ENCODE measurements around the gene ADD3.
"Not testable (repeated sequence)": the region's sequence is repeated elsewhere in the genome, so short reads cannot be mapped to it uniquely, and the experiment has no call there.

ADD3 gene

GRCh38 chr10:110103921-110104461 lies 96.2 kb downstream of the ADD3 start:
- no peak for DNase-seq (ENCODE audit: low read depth)

- DNase-seq (ENCODE audit: low read depth), result no peak
Measured at GRCh38 chr10:110105873-110106272, 98.1 kb downstream of the ADD3 start.

GRCh38 chr10:110107430-110107829 lies 99.6 kb downstream of the ADD3 start:
- no peak for DNase-seq (ENCODE audit: low read depth)

- DNase-seq (ENCODE audit: low read depth), result no peak
Measured at GRCh38 chr10:110107887-110108286, 100.1 kb downstream of the ADD3 start.

- DNase-seq (ENCODE audit: low read depth), result no peak
Measured at GRCh38 chr10:110109511-110109910, 101.7 kb downstream of the ADD3 start.

GRCh38 chr10:110110338-110110737 lies 102.6 kb downstream of the ADD3 start:
- DNase-seq (ENCODE audit: low read depth), result no peak

GRCh38 chr10:110113670-110114337 lies 106.0 kb downstream of the ADD3 start:
- DNase-seq (ENCODE audit: low read depth), result no peak

- DNase-seq (ENCODE audit: low read depth), result not testable (repeated sequence)
Measured at GRCh38 chr10:110114668-110115067, 106.9 kb downstream of the ADD3 start.

- DNase-seq (ENCODE audit: low read depth), result no peak
Measured at GRCh38 chr10:110115784-110116520, 108.2 kb downstream of the ADD3 start.

- DNase-seq (ENCODE audit: low read depth), result no peak
Measured at GRCh38 chr10:110118891-110119621, 111.3 kb downstream of the ADD3 start.

- DNase-seq (ENCODE audit: low read depth), result no peak
Measured at GRCh38 chr10:110123594-110123993, 115.8 kb downstream of the ADD3 start.

- DNase-seq (ENCODE audit: low read depth), result no peak
Measured at GRCh38 chr10:110129490-110129889, 121.7 kb downstream of the ADD3 start.

- DNase-seq (ENCODE audit: low read depth), result no peak
Measured at GRCh38 chr10:110134917-110135316, 127.1 kb downstream of the ADD3 start.

- not testable (repeated sequence) for DNase-seq (ENCODE audit: low read depth)
Measured at GRCh38 chr10:110135836-110136235, 128.1 kb downstream of the ADD3 start.

GRCh38 chr10:110137142-110137545 lies 129.4 kb downstream of the ADD3 start:
- DNase-seq (ENCODE audit: low read depth), result no peak

GRCh38 chr10:110138197-110138812 lies 130.5 kb downstream of the ADD3 start:
- DNase-seq (ENCODE audit: low read depth), result no peak

- DNase-seq (ENCODE audit: low read depth), result no peak
Measured at GRCh38 chr10:110141185-110141584, 133.4 kb downstream of the ADD3 start.

GRCh38 chr10:110141871-110142635 lies 134.3 kb downstream of the ADD3 start:
- DNase-seq (ENCODE audit: low read depth), result no peak

- no peak for DNase-seq (ENCODE audit: low read depth)
Measured at GRCh38 chr10:110142965-110143364, 135.2 kb downstream of the ADD3 start.

- no peak for DNase-seq (ENCODE audit: low read depth)
Measured at GRCh38 chr10:110144507-110144906, 136.7 kb downstream of the ADD3 start.

GRCh38 chr10:110147961-110148360 lies 140.2 kb downstream of the ADD3 start:
- no peak for DNase-seq (ENCODE audit: low read depth)
